B cell (primary cell): ENCODE measurements around the gene SPA17. TPM values are rescaled to one million over a fixed set of nuclear protein-coding genes. Genes with fewer than 3 reads are reported as not detected.

Experiments used
- ATAC-seq: fragments of 200-7000 bp; cut with Tn5 transposase; one replicate; pipeline ENCODE4 v1.10.0; 2021; ENCODE audit warnings: low read depth, mild to moderate bottlenecking, moderate number of reproducible peaks, moderate library complexity
- CTCF ChIA-PET: fragments of 350-600 bp; sonication (Branson Sonifier 250); formaldehyde crosslinking; loops from one replicate; lab custom pipeline; 2021; ENCODE audit warnings: antibody characterized with exemption, inconsistent platforms; lab: Charles Lee
- POLR2A ChIA-PET: fragments of 350-600 bp; sonication (Branson Sonifier 250); formaldehyde crosslinking; loops from one replicate; lab custom pipeline; 2021; ENCODE audit warnings: antibody characterized with exemption; lab: Charles Lee
- DNase-seq: peaks from one replicate; pipeline ENCODE4 v3.0.0; 2013
- H2AFZ ChIP-seq: 2 replicates; pipeline ENCODE4 v1.6.1; 2012; ENCODE audit warnings: mild to moderate bottlenecking, low read depth, low read length; ENCODE audit not compliant: insufficient read depth, poor library complexity, severe bottlenecking
- H3K27ac ChIP-seq, 2 donors: 1 replicate in 1 of 2; 2 replicates in 1 of 2; pipeline ENCODE4 v1.5.1; 2012 to 2013; ENCODE audit warnings: low read length in 2 of 2, mild to moderate bottlenecking in 2 of 2, moderate library complexity in 1 of 2
- H3K27me3 ChIP-seq, 4 experiments: fragments of 200-600 bp in 1 of 4; sonication (generic) in 1 of 4; replicated peaks in 1 of 4; 1 replicate in 2 of 4; 2 replicates in 2 of 4; pipeline versions ENCODE4 v1.6.1 to v1.7.0; 2013 to 2016; ENCODE audit warnings: low read length in 3 of 4, mild to moderate bottlenecking in 2 of 4, mixed read lengths in 1 of 4, moderate library complexity in 1 of 4; ENCODE audit not compliant: insufficient read depth in 4 of 4, control insufficient read depth in 3 of 4; ENCODE audit errors: control extremely low read depth in 1 of 4
- H3K36me3 ChIP-seq, 2 experiments: replicated peaks in 1 of 2; 1 replicate in 1 of 2; 2 replicates in 1 of 2; pipeline versions ENCODE4 v1.6.1 to v1.7.1; 2013; ENCODE audit warnings: low read length in 1 of 2; ENCODE audit not compliant: insufficient read depth in 2 of 2, control insufficient read depth in 1 of 2; ENCODE audit errors: control extremely low read depth in 1 of 2, extremely low read depth in 1 of 2
- H3K4me1 ChIP-seq, 2 donors: fragments of 200-600 bp in 1 of 2; sonication (generic) in 1 of 2; 1 replicate in 1 of 2; 2 replicates in 1 of 2; pipeline versions ENCODE4 v1.5.1 to v1.6.1; 2013 to 2017; ENCODE audit warnings: low read length in 2 of 2; ENCODE audit not compliant: control insufficient read depth in 2 of 2, insufficient read depth in 2 of 2
- H3K4me2 ChIP-seq: replicated peaks from 2 replicates; pipeline ENCODE3; 2012; ENCODE audit warnings: mild to moderate bottlenecking, low read depth, low read length; ENCODE audit not compliant: poor library complexity, severe bottlenecking
- H3K4me3 ChIP-seq, 5 experiments: fragments of 200-600 bp in 1 of 5; sonication (generic) in 1 of 5; 1 replicate in 3 of 5; 2 replicates in 2 of 5; pipeline versions ENCODE4 v1.5.1 to v1.7.0; 2011 to 2016; ENCODE audit warnings: low read length in 4 of 5, mild to moderate bottlenecking in 4 of 5, low read depth in 2 of 5, control low read depth in 1 of 5, moderate library complexity in 1 of 5; ENCODE audit not compliant: insufficient read depth in 1 of 5; ENCODE audit errors: control extremely low read depth in 1 of 5, extremely low read depth in 1 of 5
- H3K79me2 ChIP-seq: fragments of 200-600 bp; sonication (generic); one replicate; pipeline ENCODE4 v1.6.0; 2016; ENCODE audit warnings: low read length; ENCODE audit not compliant: control insufficient read depth, insufficient read depth
- H3K9ac ChIP-seq: fragments of 200-600 bp; sonication (generic); 2 replicates; pipeline ENCODE4 v1.6.1; 2017; ENCODE audit warnings: mild to moderate bottlenecking, low read length, moderate library complexity
- H3K9me3 ChIP-seq, 3 donors: one replicate each; pipeline versions ENCODE4 v1.6.1 to v1.7.1; 2013; ENCODE audit warnings: low read length in 2 of 3; ENCODE audit not compliant: control insufficient read depth in 2 of 3, insufficient read depth in 1 of 3; ENCODE audit errors: control extremely low read depth in 1 of 3
- H4K20me1 ChIP-seq: 2 replicates; pipeline ENCODE4 v1.6.0; 2012; ENCODE audit warnings: mild to moderate bottlenecking, low read length; ENCODE audit not compliant: insufficient read depth, control insufficient read depth, poor library complexity, severe bottlenecking
- H3K27ac Mint-ChIP-seq: one replicate; pipeline ENCODE4 v1.8.0; 2021; ENCODE audit warnings: mixed read lengths
- H3K27me3 Mint-ChIP-seq: one replicate; pipeline ENCODE4 v1.8.0; 2021; ENCODE audit warnings: mixed read lengths
- H3K4me1 Mint-ChIP-seq: one replicate; pipeline ENCODE4 v1.8.0; 2021; ENCODE audit warnings: mixed read lengths
- H3K4me3 Mint-ChIP-seq: one replicate; pipeline ENCODE4 v1.8.0; 2021; ENCODE audit warnings: mixed read lengths
- H3K9me3 Mint-ChIP-seq: one replicate; pipeline ENCODE4 v1.8.0; 2022; ENCODE audit warnings: mixed read lengths; ENCODE audit not compliant: insufficient read depth
- EZH2 ChIP-seq: IDR thresholded peaks from 2 replicates; pipeline ENCODE4 v1.6.1; 2012; ENCODE audit warnings: borderline replicate concordance, low read depth, mild to moderate bottlenecking, moderate library complexity, low read length; ENCODE audit not compliant: insufficient read depth, poor library complexity, severe bottlenecking
- WGBS: methylation state at CpG from one replicate; pipeline ENCODE4 v1.1.5; 2013; ENCODE audit warnings: missing lambda C conversion rate; ENCODE audit not compliant: insufficient coverage; 5-methylcytosine and 5-hydroxymethylcytosine counted together
- intact Hi-C: fragments of 100-400 bp; cut with micrococcal nuclease; formaldehyde crosslinking; loops from one replicate; pipeline ENCODE4 v1.10.0; 2022
- polyA plus RNA-seq: library from polyadenylated mRNA; depleted of rRNA; stranded (reverse); fragments of >200 nt; gene quantifications from 2 replicates; pipeline ENCODE4 v1.2.3, GENCODE V29; 2012
- total RNA-seq, 2 donors: library from RNA; stranded (reverse); fragments of 120-200 nt in 1 of 2; gene quantifications; 1 replicate in 1 of 2; 2 replicates in 1 of 2; pipeline versions ENCODE4 v1.2.3 to v1.2.4, GENCODE V29; 2013 to 2022
- TF ChIP-seq, protein P1 (sequence below): fragments of 200-600 bp; IDR thresholded peaks from one replicate; pipeline ENCODE4 v1.8.0; 2022; ENCODE audit warnings: antibody characterized with exemption, mild to moderate bottlenecking

The SPA17 gene
- total and polyA plus RNA-seq, 2 donors (not counting 1 experiment from before 2014, with no cell fraction given), result 0.21 to 0.76 TPM

DNA sequence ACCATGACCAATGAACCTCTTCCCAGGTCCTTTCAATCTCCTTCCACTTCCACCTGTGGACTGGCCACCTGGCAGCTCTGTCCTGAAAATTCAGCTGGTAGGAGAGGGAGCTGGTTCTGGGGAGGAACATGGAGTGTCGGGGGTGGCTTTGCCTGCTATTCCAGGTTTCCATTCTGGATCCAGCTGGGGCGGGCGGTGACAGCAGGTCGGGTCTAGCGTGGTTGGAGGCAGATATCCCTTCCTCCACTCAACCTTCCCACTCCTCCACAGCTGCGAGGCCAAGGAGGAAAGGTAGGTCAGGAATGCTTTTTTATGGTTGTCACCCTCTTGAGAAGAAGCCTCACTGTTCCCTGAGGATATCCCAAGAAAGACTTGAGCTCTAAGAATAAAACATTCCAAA lies 69.3 kb downstream of the SPA17 start:
- Histone ChIP-seq H3K4me2 (no peak overlapping the region), H3K9me3 (no peaks in the 10 kb centered on the region), H3K27me3 (peaks cover 0 to 13% (median 2%) of the 10 kb centered on the region in 4 experiments), H3K9ac (no peak overlapping the region), H3K4me1 (peaks cover 11 to 33% of the 10 kb centered on the region in 2 donors), H4K20me1 (no peaks in the 10 kb centered on the region), H3K36me3 (no peaks in the 10 kb centered on the region), H3K27ac (no peak overlapping the region), H3K4me3 (no peak overlapping the region), H2AFZ (no peak overlapping the region), H3K79me2 (peaks cover 5% of the 10 kb centered on the region)
- H3K4me1 Mint-ChIP-seq, result peaks cover 25% of the 10 kb centered on the region
- CTCF ChIA-PET, result interaction anchor here (1.2 to 3.0 kb wide), 5 partner anchors 10 to 74 kb away, joined by 3 to 18 read pairs (median 9); partner anchors contain the start of gene VSIG2
- no peaks in the 10 kb centered on the region for H3K9me3 Mint-ChIP-seq
- ATAC-seq (no peak), DNase-seq (no peak)
- intact Hi-C loops, result no loop called here
- no peaks in the 10 kb centered on the region for H3K27me3 Mint-ChIP-seq
- no peak overlapping the region for H3K27ac Mint-ChIP-seq
- POLR2A ChIA-PET, result no interaction called here
- TF ChIP-seq, protein P1, sequence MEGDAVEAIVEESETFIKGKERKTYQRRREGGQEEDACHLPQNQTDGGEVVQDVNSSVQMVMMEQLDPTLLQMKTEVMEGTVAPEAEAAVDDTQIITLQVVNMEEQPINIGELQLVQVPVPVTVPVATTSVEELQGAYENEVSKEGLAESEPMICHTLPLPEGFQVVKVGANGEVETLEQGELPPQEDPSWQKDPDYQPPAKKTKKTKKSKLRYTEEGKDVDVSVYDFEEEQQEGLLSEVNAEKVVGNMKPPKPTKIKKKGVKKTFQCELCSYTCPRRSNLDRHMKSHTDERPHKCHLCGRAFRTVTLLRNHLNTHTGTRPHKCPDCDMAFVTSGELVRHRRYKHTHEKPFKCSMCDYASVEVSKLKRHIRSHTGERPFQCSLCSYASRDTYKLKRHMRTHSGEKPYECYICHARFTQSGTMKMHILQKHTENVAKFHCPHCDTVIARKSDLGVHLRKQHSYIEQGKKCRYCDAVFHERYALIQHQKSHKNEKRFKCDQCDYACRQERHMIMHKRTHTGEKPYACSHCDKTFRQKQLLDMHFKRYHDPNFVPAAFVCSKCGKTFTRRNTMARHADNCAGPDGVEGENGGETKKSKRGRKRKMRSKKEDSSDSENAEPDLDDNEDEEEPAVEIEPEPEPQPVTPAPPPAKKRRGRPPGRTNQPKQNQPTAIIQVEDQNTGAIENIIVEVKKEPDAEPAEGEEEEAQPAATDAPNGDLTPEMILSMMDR, result no peak
- no peak for TF ChIP-seq EZH2
- WGBS, result no CpG with 5 or more reads among the region's 6 CpGs
- H3K4me3 Mint-ChIP-seq, result no peak overlapping the region

- POLR2A ChIA-PET, result interaction anchor here (0.7 to 2.1 kb wide), 4 partner anchors 13 to 72 kb away, joined by 4 to 9 read pairs (median 7); partner anchors contain the start of genes MSANTD2, SIAE and SPA17
- H3K4me2 ChIP-seq, result peak overlapping the region; percentile 97
- H3K79me2 ChIP-seq, result peaks cover 5% of the 10 kb centered on the region
- Mint-ChIP-seq H3K27me3 (no peaks in the 10 kb centered on the region), H3K9me3 (no peaks in the 10 kb centered on the region), H3K27ac (peak overlapping the region; percentile 77), H3K4me3 (peak overlapping the region; percentile 71), H3K4me1 (peaks cover 38% of the 10 kb centered on the region)
- no peak overlapping the region for H3K27ac ChIP-seq
- H3K9me3 ChIP-seq, result no peaks in the 10 kb centered on the region
- ATAC-seq, result no peak
- peaks cover 28 to 46% of the 10 kb centered on the region in 2 donors for H3K4me1 ChIP-seq
- peak overlapping the region; percentile 93 for H2AFZ ChIP-seq
- no peaks in the 10 kb centered on the region for H4K20me1 ChIP-seq
- 93% methylated on average over 30 of the region's 44 CpGs for WGBS
- peak overlapping the region; percentile 79 for H3K9ac ChIP-seq
- TF ChIP-seq, protein P1, result no peak
- TF ChIP-seq EZH2, result no peak
- H3K4me3 ChIP-seq, result peak overlapping the region in 4 of 5 experiments; percentile 72 to 97 (median 84)
- no peak for DNase-seq
- CTCF ChIA-PET, result interaction anchor here (1.3 to 9.8 kb wide), 7 partner anchors 10 to 122 kb away, joined by 3 to 153 read pairs (median 5); partner anchors contain the start of genes ESAM and TBRG1
- peaks cover 0 to 10% (median 0%) of the 10 kb centered on the region in 4 experiments for H3K27me3 ChIP-seq
- intact Hi-C loops, result loop anchor here (5.0 kb wide), 2 partner anchors 123 to 207 kb away; partner anchors contain the start of genes CCDC15 and TBRG1
- H3K36me3 ChIP-seq, result no peaks in the 10 kb centered on the region
Measured at GRCh38 chr11:124745270-124745834, 71.6 kb downstream of the SPA17 start.
